ENCODE measurements around the gene PPP3R1. TPM values are rescaled to one million over a fixed set of nuclear protein-coding genes. Genes with fewer than 3 reads are reported as not detected.

PPP3R1 gene
- total and polyA plus RNA-seq, 2 of the 8 experiments (the other 6 are each of a cell fraction or from before 2014, with no cell fraction given) = 9.3 to 85.1 TPM

Other genes starting within 250 kb of the PPP3R1 start
- gene C1D, start 189.5 kb downstream of the PPP3R1 start, total RNA-seq (2021; fragmentation: NEBNext Ultra II Directional; extraction: Animal tissue kit (Norgen Biotek cat#: 25700)) = 20.5 and 24.1 TPM in 2 replicates
- 6.0 and 17.5 TPM in 2 replicates for gene C1D, start 189.5 kb downstream of the PPP3R1 start, polyA plus RNA-seq (2011; rRNA removed)
- gene PNO1, start 94.6 kb downstream of the PPP3R1 start, total RNA-seq (2021; fragmentation: NEBNext Ultra II Directional; extraction: Animal tissue kit (Norgen Biotek cat#: 25700)) = 33.2 and 34.7 TPM in 2 replicates
- gene PNO1, start 94.6 kb downstream of the PPP3R1 start, polyA plus RNA-seq (2011; rRNA removed) = 15.4 and 18.6 TPM in 2 replicates
- 4.6 and 5.7 TPM in 2 replicates for gene CNRIP1, start 67.4 kb upstream of the PPP3R1 start, total RNA-seq (2021; fragmentation: NEBNext Ultra II Directional; extraction: Animal tissue kit (Norgen Biotek cat#: 25700))
- 5.0 and 7.0 TPM in 2 replicates for gene CNRIP1, start 67.4 kb upstream of the PPP3R1 start, polyA plus RNA-seq (2011; rRNA removed)
- gene PLEK, start 112.8 kb upstream of the PPP3R1 start, total RNA-seq (2021; fragmentation: NEBNext Ultra II Directional; extraction: Animal tissue kit (Norgen Biotek cat#: 25700)) = not detected in 2 replicates
- not detected in 2 replicates for gene PLEK, start 112.8 kb upstream of the PPP3R1 start, polyA plus RNA-seq (2011; rRNA removed)
- 1.1 TPM in 2 replicates for gene FBXO48, start 214.8 kb upstream of the PPP3R1 start, total RNA-seq (2021; fragmentation: NEBNext Ultra II Directional; extraction: Animal tissue kit (Norgen Biotek cat#: 25700))
- 1.1 and 1.5 TPM in 2 replicates for gene FBXO48, start 214.8 kb upstream of the PPP3R1 start, polyA plus RNA-seq (2011; rRNA removed)
- gene APLF, start 215.1 kb upstream of the PPP3R1 start, total RNA-seq (2021; fragmentation: NEBNext Ultra II Directional; extraction: Animal tissue kit (Norgen Biotek cat#: 25700)) = 4.4 and 4.9 TPM in 2 replicates
- gene APLF, start 215.1 kb upstream of the PPP3R1 start, polyA plus RNA-seq (2011; rRNA removed) = 7.3 and 10.6 TPM in 2 replicates

Data from H1 (cell line).